HG03196 (cell line): Measurements from ENCODE around the gene NDST1.
"Not testable (repeated sequence)": the region's sequence is repeated elsewhere in the genome, so short reads cannot be mapped to it uniquely, and the experiment has no call there.

ENCODE experiments used
- ATAC-seq: cut with Tn5 transposase; IDR thresholded peaks from one replicate; pipeline ENCODE4 v1.9.1; 2021; ENCODE audit not compliant: unreplicated experiment

Gene NDST1

GRCh38 chr5:150505816-150506215 lies 2.1 kb upstream of the NDST1 start:
- no peak for ATAC-seq

GRCh38 chr5:150506571-150507473 lies 1.1 kb upstream of the NDST1 start:
- no peak for ATAC-seq

- ATAC-seq, result no peak
These were observed 328 bp downstream of the NDST1 start for GRCh38 chr5:150508277-150508640.

- no peak for ATAC-seq
These were observed 897 bp downstream of the NDST1 start for GRCh38 chr5:150508828-150509227.

GRCh38 chr5:150509992-150510391 lies 2.1 kb downstream of the NDST1 start:
- ATAC-seq, result no peak

GRCh38 chr5:150510460-150511263 lies 2.7 kb downstream of the NDST1 start:
- no peak for ATAC-seq

GRCh38 chr5:150511578-150512367 lies 3.8 kb downstream of the NDST1 start:
- no peak for ATAC-seq

GRCh38 chr5:150512368-150512747 lies 4.4 kb downstream of the NDST1 start:
- no peak for ATAC-seq

- ATAC-seq, result no peak
These were observed 5.7 kb downstream of the NDST1 start for GRCh38 chr5:150513375-150514309.

- ATAC-seq, result no peak
These were observed 6.8 kb downstream of the NDST1 start for GRCh38 chr5:150514708-150515211.

GRCh38 chr5:150515446-150515845 lies 7.5 kb downstream of the NDST1 start:
- no peak for ATAC-seq

GRCh38 chr5:150516011-150516410 lies 8.1 kb downstream of the NDST1 start:
- ATAC-seq, result no peak

- ATAC-seq, result no peak
These were observed 9.6 kb downstream of the NDST1 start for GRCh38 chr5:150517272-150518152.

GRCh38 chr5:150518712-150519559 lies 11.0 kb downstream of the NDST1 start:
- not testable (repeated sequence) for ATAC-seq

- no peak for ATAC-seq
These were observed 11.6 kb downstream of the NDST1 start for GRCh38 chr5:150519560-150519945.

GRCh38 chr5:150519978-150520377 lies 12.0 kb downstream of the NDST1 start:
- no peak for ATAC-seq

- ATAC-seq, result no peak
These were observed 13.0 kb downstream of the NDST1 start for GRCh38 chr5:150520747-150521521.

- no peak for ATAC-seq
These were observed 13.5 kb downstream of the NDST1 start for GRCh38 chr5:150521522-150521817.
